Thoracic aorta (tissue), 2 donors: ENCODE results near the gene NXT1. TPM values are rescaled to one million over a fixed set of nuclear protein-coding genes. Genes with fewer than 3 reads are reported as not detected.

Source experiments
- ATAC-seq: fragments of 150-250 bp; one replicate; pipeline ENCODE4 v1.8.0; 2017; ENCODE audit warnings: low read depth; ENCODE audit not compliant: insufficient number of reproducible peaks, low FRiP score
- DNase-seq: peaks from one replicate; pipeline ENCODE4 v3.0.0-alpha.2; 2020; ENCODE audit warnings: low spot score
- H3K27ac ChIP-seq, 2 donors: fragments of 200-600 bp; sonication (generic); 1 replicate in 1 of 2; 2 replicates in 1 of 2; pipeline ENCODE4 v1.5.1; 2016; ENCODE audit warnings: mild to moderate bottlenecking in 2 of 2, moderate library complexity in 2 of 2
- H3K27me3 ChIP-seq: fragments of 200-600 bp; sonication (generic); replicated peaks from 2 replicates; pipeline ENCODE4 v1.6.0; 2016; ENCODE audit warnings: mild to moderate bottlenecking; ENCODE audit not compliant: insufficient read depth
- H3K36me3 ChIP-seq: fragments of 200-600 bp; sonication (generic); one replicate; pipeline ENCODE4 v1.5.1; 2016
- H3K4me1 ChIP-seq, 2 donors: fragments of 200-600 bp; sonication (generic); 1 replicate in 1 of 2; 2 replicates in 1 of 2; pipeline versions ENCODE4 v1.5.1 to v1.6.0; 2016; ENCODE audit warnings: low read depth in 2 of 2, mild to moderate bottlenecking in 1 of 2; ENCODE audit not compliant: control insufficient read depth in 1 of 2
- H3K4me3 ChIP-seq: fragments of 200-600 bp; sonication (generic); 2 replicates; pipeline ENCODE4 v1.5.1; 2016; ENCODE audit warnings: mild to moderate bottlenecking
- H3K9me3 ChIP-seq: fragments of 200-600 bp; sonication (generic); 2 replicates; pipeline ENCODE4 v1.5.1; 2016
- CTCF ChIP-seq: fragments of 200-600 bp; sonication (generic); IDR thresholded peaks from one replicate; pipeline ENCODE4 v1.5.1; 2019; ENCODE audit warnings: antibody characterized with exemption
- total RNA-seq, 2 donors: library from RNA; depleted of rRNA; stranded (reverse); fragments of >200 nt; gene quantifications; one replicate each; pipeline versions ENCODE4 v1.1.0 to v1.2.3, GENCODE V29; 2016

Gene NXT1
- total RNA-seq, 2 donors from 2014 or later = 21.8 to 79.6 TPM

GRCh38 chr20:23336476-23336875 lies 14.1 kb upstream of the NXT1 start:
- Histone ChIP-seq H3K9me3 (no peaks in the 10 kb centered on the region), H3K36me3 (no peaks in the 10 kb centered on the region), H3K27me3 (no peaks in the 10 kb centered on the region), H3K4me1 (no peaks in the 10 kb centered on the region), H3K27ac (no peak overlapping the region), H3K4me3 (no peak overlapping the region)
- ATAC-seq = no peak
- DNase-seq = no peak
- TF ChIP-seq CTCF = no peak

GRCh38 chr20:23337312-23337711 lies 13.3 kb upstream of the NXT1 start:
- Histone ChIP-seq H3K4me3 (no peak overlapping the region), H3K27me3 (no peaks in the 10 kb centered on the region), H3K4me1 (no peaks in the 10 kb centered on the region), H3K36me3 (no peaks in the 10 kb centered on the region), H3K9me3 (no peaks in the 10 kb centered on the region), H3K27ac (no peak overlapping the region)
- no peak for TF ChIP-seq CTCF
- DNase-seq (no peak), ATAC-seq (no peak)

GRCh38 chr20:23339986-23340385 lies 10.6 kb upstream of the NXT1 start:
- no peak for DNase-seq
- Histone ChIP-seq H3K27me3 (no peaks in the 10 kb centered on the region), H3K4me3 (no peak overlapping the region), H3K9me3 (no peaks in the 10 kb centered on the region), H3K4me1 (no peaks in the 10 kb centered on the region), H3K27ac (no peak overlapping the region), H3K36me3 (no peaks in the 10 kb centered on the region)
- TF ChIP-seq CTCF = no peak
- no peak for ATAC-seq

- no peaks in the 10 kb centered on the region for H3K36me3 ChIP-seq
- H3K4me1 ChIP-seq = no peaks in the 10 kb centered on the region
- no peak overlapping the region for H3K27ac ChIP-seq
- TF ChIP-seq CTCF = peak; percentile 61
- no peaks in the 10 kb centered on the region for H3K27me3 ChIP-seq
- ATAC-seq = peak; percentile 74
- H3K9me3 ChIP-seq = no peaks in the 10 kb centered on the region
- no peak overlapping the region for H3K4me3 ChIP-seq
- peak; percentile 31 for DNase-seq
Observed at GRCh38 chr20:23340524-23340923, 10.1 kb upstream of the NXT1 start.

- no peaks in the 10 kb centered on the region for H3K9me3 ChIP-seq
- no peak for DNase-seq
- H3K36me3 ChIP-seq = no peaks in the 10 kb centered on the region
- H3K27me3 ChIP-seq = no peaks in the 10 kb centered on the region
- no peak overlapping the region for H3K27ac ChIP-seq
- no peak for TF ChIP-seq CTCF
- no peak overlapping the region for H3K4me3 ChIP-seq
- no peak for ATAC-seq
- no peaks in the 10 kb centered on the region for H3K4me1 ChIP-seq
Observed at GRCh38 chr20:23341073-23341472, 9.5 kb upstream of the NXT1 start.
